SIG-M5 (cell line): Measurements from ENCODE around the gene RPA1.
"Not testable (repeated sequence)": the region's sequence is repeated elsewhere in the genome, so short reads cannot be mapped to it uniquely, and the experiment has no call there.

Experiments used
- DNase-seq: peaks from one replicate; lab custom pipeline; 2025; lab: John Stamatoyannopoulos, UW

RPA1 gene

GRCh38 chr17:1829592-1830257, at the start of gene RPA1, which contains the start of gene SMYD4:
Gene RPA1, plus strand, starts transcription at chr17:1830005. Its CDS starts 89 bp downstream, at chr17:1830094.
Gene SMYD4, minus strand, starts transcription at chr17:1829902. Its CDS starts 1,908 bp downstream, at chr17:1827994.
- no peak for DNase-seq

- DNase-seq: no peak
These were observed 47.6 kb upstream of the RPA1 start for GRCh38 chr17:1782171-1782567.

- no peak for DNase-seq
These were observed 46.5 kb upstream of the RPA1 start for GRCh38 chr17:1783271-1783670.

GRCh38 chr17:1783834-1784611, 45.8 kb upstream of the RPA1 start:
- DNase-seq: no peak

- no peak for DNase-seq
These were observed 43.9 kb upstream of the RPA1 start for GRCh38 chr17:1785930-1786329.

- no peak for DNase-seq
These were observed 43.1 kb upstream of the RPA1 start for GRCh38 chr17:1786708-1787107.

- DNase-seq: no peak
These were observed 42.4 kb upstream of the RPA1 start for GRCh38 chr17:1787301-1787902.

- no peak for DNase-seq
These were observed 39.9 kb upstream of the RPA1 start for GRCh38 chr17:1789936-1790335.

GRCh38 chr17:1792495-1793446, 37.0 kb upstream of the RPA1 start:
- DNase-seq: no peak

GRCh38 chr17:1793447-1793806, 36.4 kb upstream of the RPA1 start:
- no peak for DNase-seq

GRCh38 chr17:1796800-1797199, 33.0 kb upstream of the RPA1 start:
- DNase-seq: no peak

- DNase-seq: no peak
These were observed 32.5 kb upstream of the RPA1 start for GRCh38 chr17:1797323-1797722.

- not testable (repeated sequence) for DNase-seq
These were observed 32.0 kb upstream of the RPA1 start for GRCh38 chr17:1797846-1798245.

GRCh38 chr17:1800240-1800639, 29.6 kb upstream of the RPA1 start:
- DNase-seq: no peak

- DNase-seq: no peak
These were observed 29.1 kb upstream of the RPA1 start for GRCh38 chr17:1800712-1801111.

- DNase-seq: no peak
These were observed 27.4 kb upstream of the RPA1 start for GRCh38 chr17:1802429-1802828.

- no peak for DNase-seq
These were observed 26.5 kb upstream of the RPA1 start for GRCh38 chr17:1803280-1803679.

- DNase-seq: no peak
These were observed 21.9 kb upstream of the RPA1 start for GRCh38 chr17:1807890-1808289.

- DNase-seq: no peak
These were observed 21.2 kb upstream of the RPA1 start for GRCh38 chr17:1808644-1809043.

GRCh38 chr17:1809815-1810214, 20.0 kb upstream of the RPA1 start:
- DNase-seq: not testable (repeated sequence)

- DNase-seq: no peak
These were observed 19.2 kb upstream of the RPA1 start for GRCh38 chr17:1810450-1811103.
